ENCODE data around the gene WIPF2. TPM values are rescaled to one million over a fixed set of nuclear protein-coding genes. Genes with fewer than 3 reads are reported as not detected.
"Not testable (repeated sequence)": the region's sequence is repeated elsewhere in the genome, so short reads cannot be mapped to it uniquely, and the experiment has no call there.

Gene WIPF2
- total and polyA plus RNA-seq, 2 donors: 10.4 to 12.0 TPM

DNA sequence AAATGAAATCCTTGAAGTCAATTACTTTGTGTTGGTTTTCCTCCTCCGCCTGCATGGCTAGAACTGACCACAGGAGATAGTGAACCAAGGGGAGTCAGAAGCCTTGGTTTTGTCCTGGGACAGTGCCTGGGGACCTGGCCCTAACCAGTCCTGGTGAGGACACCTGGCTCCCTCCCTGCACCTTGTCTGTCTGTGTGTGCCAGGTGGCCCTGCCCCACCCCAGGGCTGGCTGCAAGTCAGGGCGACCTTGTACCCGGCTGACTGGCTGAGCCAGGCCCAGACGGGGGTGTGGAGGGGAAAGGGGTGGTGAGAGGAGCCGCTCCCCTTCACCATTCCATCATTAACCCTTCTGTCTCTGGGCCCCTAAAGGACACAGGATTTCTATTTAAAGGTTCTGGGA lies 38.4 kb upstream of the WIPF2 start:
- 57% methylated on average over 5 of the region's 5 CpGs for WGBS
- Histone ChIP-seq H3K4me3 (ENCODE audit: low read depth, low read length) (no peak overlapping the region), H3K27ac (ENCODE audit: low read depth) (peak overlapping the region; percentile 55), H3K4me1 (ENCODE audit: insufficient read depth) (no peaks in the 10 kb centered on the region), H3K36me3 (ENCODE audit: insufficient read depth) (no peaks in the 10 kb centered on the region)
- no peak for DNase-seq (ENCODE audit: extremely low spot score)

DNA sequence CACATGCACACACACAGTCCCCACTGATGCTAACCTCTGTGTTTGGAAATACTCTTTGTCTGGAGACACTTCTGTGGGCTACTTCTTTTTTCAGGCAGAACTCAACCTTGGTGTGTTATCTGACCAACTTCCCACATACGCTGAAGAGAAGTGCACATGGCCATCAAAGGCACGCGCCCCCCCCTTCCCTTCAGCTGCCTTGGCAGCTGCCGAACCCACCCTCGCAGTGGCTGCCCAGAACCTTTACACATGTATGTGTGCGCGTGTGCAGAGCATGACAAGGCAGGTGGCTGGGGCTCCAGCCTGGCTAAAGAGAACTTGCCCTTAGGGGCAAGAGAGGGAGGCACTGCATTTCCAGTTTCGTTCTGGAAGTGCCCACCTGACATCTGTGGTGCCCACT lies 37.9 kb upstream of the WIPF2 start:
- no peaks in the 10 kb centered on the region for H3K36me3 ChIP-seq (ENCODE audit: insufficient read depth)
- no peaks in the 10 kb centered on the region for H3K4me1 ChIP-seq (ENCODE audit: insufficient read depth)
- 80% methylated on average over 8 of the region's 8 CpGs for WGBS
- no peak for DNase-seq (ENCODE audit: extremely low spot score)
- no peak overlapping the region for H3K4me3 ChIP-seq (ENCODE audit: low read depth, low read length)
- no peak overlapping the region for H3K27ac ChIP-seq (ENCODE audit: low read depth)

- WGBS: 80% methylated on average over 6 of the region's 6 CpGs
- Histone ChIP-seq H3K36me3 (ENCODE audit: insufficient read depth) (no peaks in the 10 kb centered on the region), H3K27ac (ENCODE audit: low read depth) (no peak overlapping the region), H3K4me1 (ENCODE audit: insufficient read depth) (no peaks in the 10 kb centered on the region), H3K4me3 (ENCODE audit: low read depth, low read length) (no peak overlapping the region)
- no peak for DNase-seq (ENCODE audit: extremely low spot score)
These were observed 36.5 kb upstream of the WIPF2 start for GRCh38 chr17:40182606-40183005.

- Histone ChIP-seq H3K4me3 (ENCODE audit: low read depth, low read length) (no peak overlapping the region), H3K4me1 (ENCODE audit: insufficient read depth) (no peaks in the 10 kb centered on the region), H3K36me3 (ENCODE audit: insufficient read depth) (no peaks in the 10 kb centered on the region), H3K27ac (ENCODE audit: low read depth) (no peak overlapping the region)
- WGBS: 89% methylated on average over 3 of the region's 3 CpGs
- DNase-seq (ENCODE audit: extremely low spot score): no peak
These were observed 31.9 kb upstream of the WIPF2 start for GRCh38 chr17:40187238-40187637.

- H3K27ac ChIP-seq (ENCODE audit: low read depth): no peak overlapping the region
- H3K36me3 ChIP-seq (ENCODE audit: insufficient read depth): no peaks in the 10 kb centered on the region
- WGBS: 94% methylated on average over 6 of the region's 6 CpGs
- H3K4me3 ChIP-seq (ENCODE audit: low read depth, low read length): no peak overlapping the region
- DNase-seq (ENCODE audit: extremely low spot score): no peak
- no peaks in the 10 kb centered on the region for H3K4me1 ChIP-seq (ENCODE audit: insufficient read depth)
These were observed 30.4 kb upstream of the WIPF2 start for GRCh38 chr17:40188694-40189093.

DNA sequence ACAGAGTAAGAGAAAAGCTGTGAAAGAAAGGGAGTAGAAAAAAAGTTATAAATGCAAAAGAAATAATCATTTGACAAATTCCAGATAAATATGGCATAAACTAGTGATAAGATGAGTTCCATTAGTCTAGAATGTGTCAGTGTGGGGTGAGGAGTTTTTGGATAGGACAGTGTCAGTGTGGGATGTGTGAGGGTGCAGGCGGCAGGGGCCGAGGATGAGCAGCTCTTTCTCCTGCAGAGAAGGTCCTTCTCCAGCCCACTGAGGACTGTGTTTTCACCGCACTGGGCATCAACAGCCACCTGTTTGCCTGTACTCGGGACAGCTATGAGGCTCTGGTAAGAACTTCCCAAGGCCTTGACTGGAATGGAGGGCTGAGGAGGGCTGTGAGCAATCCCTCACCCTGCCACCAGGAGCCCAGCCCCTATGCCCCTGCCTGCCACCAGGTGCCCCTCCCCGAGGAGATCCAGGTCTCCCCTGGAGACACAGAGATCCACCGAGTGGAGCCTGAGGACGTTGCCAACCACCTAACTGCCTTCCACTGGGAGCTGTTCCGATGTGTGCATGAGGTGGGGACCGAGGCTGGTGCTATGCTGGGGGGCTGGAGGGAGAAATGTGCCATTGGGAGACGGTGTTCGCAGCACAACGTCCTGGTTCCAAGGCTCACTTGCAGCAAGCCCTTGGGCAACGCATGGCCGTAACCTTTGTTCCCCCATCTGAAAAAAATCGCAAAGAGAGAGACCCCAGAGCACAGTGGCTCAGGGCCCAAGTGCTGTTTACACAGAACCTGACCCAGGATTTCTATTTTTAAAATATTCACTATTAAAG lies 28.7 kb upstream of the WIPF2 start:
- H3K36me3 ChIP-seq (ENCODE audit: insufficient read depth): no peaks in the 10 kb centered on the region
- no peak overlapping the region for H3K27ac ChIP-seq (ENCODE audit: low read depth)
- no peak overlapping the region for H3K4me3 ChIP-seq (ENCODE audit: low read depth, low read length)
- no peaks in the 10 kb centered on the region for H3K4me1 ChIP-seq (ENCODE audit: insufficient read depth)
- no peak for DNase-seq (ENCODE audit: extremely low spot score)
- WGBS: 72% methylated on average over 15 of the region's 15 CpGs

- H3K27ac ChIP-seq (ENCODE audit: low read depth): no peak overlapping the region
- H3K4me1 ChIP-seq (ENCODE audit: insufficient read depth): no peaks in the 10 kb centered on the region
- DNase-seq (ENCODE audit: extremely low spot score): no peak
- H3K36me3 ChIP-seq (ENCODE audit: insufficient read depth): no peaks in the 10 kb centered on the region
- 5% methylated on average over 60 of the region's 60 CpGs for WGBS
- peak overlapping the region; percentile 50 for H3K4me3 ChIP-seq (ENCODE audit: low read depth, low read length)
These were observed 27.6 kb upstream of the WIPF2 start for GRCh38 chr17:40191237-40192208.

- Histone ChIP-seq H3K36me3 (ENCODE audit: insufficient read depth) (no peaks in the 10 kb centered on the region), H3K27ac (ENCODE audit: low read depth) (no peak overlapping the region), H3K4me1 (ENCODE audit: insufficient read depth) (no peaks in the 10 kb centered on the region), H3K4me3 (ENCODE audit: low read depth, low read length) (no peak overlapping the region)
- 97% methylated on average over 2 of the region's 2 CpGs for WGBS
- no peak for DNase-seq (ENCODE audit: extremely low spot score)
These were observed 26.1 kb upstream of the WIPF2 start for GRCh38 chr17:40192961-40193360.

- H3K4me1 ChIP-seq (ENCODE audit: insufficient read depth): no peaks in the 10 kb centered on the region
- no peak overlapping the region for H3K4me3 ChIP-seq (ENCODE audit: low read depth, low read length)
- 70% methylated on average over 2 of the region's 2 CpGs for WGBS
- DNase-seq (ENCODE audit: extremely low spot score): no peak
- no peaks in the 10 kb centered on the region for H3K36me3 ChIP-seq (ENCODE audit: insufficient read depth)
- H3K27ac ChIP-seq (ENCODE audit: low read depth): no peak overlapping the region
These were observed 24.3 kb upstream of the WIPF2 start for GRCh38 chr17:40194821-40195220.

- H3K4me1 ChIP-seq (ENCODE audit: insufficient read depth): no peaks in the 10 kb centered on the region
- WGBS: 74% methylated on average over 1 of the region's 1 CpG
- H3K36me3 ChIP-seq (ENCODE audit: insufficient read depth): no peaks in the 10 kb centered on the region
- DNase-seq (ENCODE audit: extremely low spot score): no peak
- no peak overlapping the region for H3K4me3 ChIP-seq (ENCODE audit: low read depth, low read length)
- no peak overlapping the region for H3K27ac ChIP-seq (ENCODE audit: low read depth)
These were observed 21.6 kb upstream of the WIPF2 start for GRCh38 chr17:40197550-40197949.

DNA sequence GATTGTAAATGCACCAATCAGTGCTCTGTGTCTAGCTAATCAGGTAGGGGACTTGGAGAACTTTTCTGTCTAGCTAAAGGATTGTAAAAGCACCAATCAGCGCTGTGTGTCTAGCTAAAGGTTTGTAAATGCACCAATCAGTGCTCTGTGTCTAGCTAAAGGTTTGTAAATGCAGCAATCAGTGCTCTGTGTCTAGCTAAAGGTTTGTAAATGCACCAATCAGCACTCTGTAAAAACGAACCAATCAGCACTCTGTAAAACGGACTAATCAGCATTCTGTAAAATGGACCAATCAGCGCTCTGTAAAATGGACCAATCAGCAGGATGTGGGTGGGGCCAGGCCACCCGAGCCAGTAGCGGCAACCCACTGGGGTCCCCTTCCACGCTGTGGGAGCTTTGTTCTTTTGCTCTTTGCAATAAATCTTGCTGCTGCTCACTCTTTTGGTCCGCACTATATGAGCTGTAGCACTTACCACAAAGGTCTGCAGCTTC lies 21.1 kb upstream of the WIPF2 start:
- not testable (repeated sequence) for H3K27ac ChIP-seq (ENCODE audit: low read depth); DNase-seq (ENCODE audit: extremely low spot score); H3K36me3 ChIP-seq (ENCODE audit: insufficient read depth); H3K4me1 ChIP-seq (ENCODE audit: insufficient read depth); H3K4me3 ChIP-seq (ENCODE audit: low read depth, low read length)
- WGBS: 73% methylated on average over 8 of the region's 8 CpGs

DNA sequence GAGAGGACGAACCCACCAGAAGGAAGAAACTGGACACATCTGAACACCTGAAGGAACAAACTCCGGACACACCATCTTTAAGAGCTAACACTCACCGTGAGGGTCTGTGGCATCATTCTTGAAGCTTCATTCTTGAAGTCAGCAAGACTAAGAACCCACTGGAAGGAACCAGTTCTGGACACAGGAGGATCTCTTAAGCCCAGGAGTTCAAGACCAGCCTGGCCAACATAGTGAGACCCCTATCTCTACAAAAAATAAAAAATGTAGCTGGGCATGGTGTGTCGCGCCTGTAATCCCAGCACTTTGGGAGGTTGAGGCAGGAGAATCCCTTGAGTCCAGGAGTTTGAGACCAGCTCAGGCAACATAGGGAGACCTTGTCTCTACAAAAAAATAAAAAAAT lies 20.5 kb upstream of the WIPF2 start:
- no peaks in the 10 kb centered on the region for H3K4me1 ChIP-seq (ENCODE audit: insufficient read depth)
- H3K4me3 ChIP-seq (ENCODE audit: low read depth, low read length): no peak overlapping the region
- H3K27ac ChIP-seq (ENCODE audit: low read depth): no peak overlapping the region
- WGBS: 89% methylated on average over 5 of the region's 5 CpGs
- no peak for DNase-seq (ENCODE audit: extremely low spot score)
- no peaks in the 10 kb centered on the region for H3K36me3 ChIP-seq (ENCODE audit: insufficient read depth)

DNA sequence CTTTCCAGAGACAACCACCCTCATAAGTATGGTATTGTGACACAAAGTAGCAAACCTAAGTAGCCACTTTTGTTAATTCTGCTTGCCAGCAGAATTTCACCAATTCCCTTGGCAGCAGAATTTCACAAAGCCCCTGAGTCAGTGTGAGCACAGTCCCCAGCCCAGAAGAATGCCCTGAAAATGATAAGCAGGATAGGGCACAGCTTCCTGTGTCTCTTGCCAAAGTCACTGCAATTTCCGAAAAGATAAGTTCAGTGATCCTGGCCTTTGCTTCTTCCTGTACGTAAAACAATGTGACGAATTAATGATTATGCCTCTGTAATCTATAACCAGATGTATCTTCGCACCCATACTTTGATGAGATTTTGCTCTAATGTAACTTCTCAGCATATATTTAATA lies 16.0 kb upstream of the WIPF2 start:
- H3K36me3 ChIP-seq (ENCODE audit: insufficient read depth): no peaks in the 10 kb centered on the region
- no peak overlapping the region for H3K27ac ChIP-seq (ENCODE audit: low read depth)
- H3K4me1 ChIP-seq (ENCODE audit: insufficient read depth): no peaks in the 10 kb centered on the region
- H3K4me3 ChIP-seq (ENCODE audit: low read depth, low read length): no peak overlapping the region
- WGBS: 60% methylated on average over 4 of the region's 4 CpGs
- DNase-seq (ENCODE audit: extremely low spot score): no peak

DNA sequence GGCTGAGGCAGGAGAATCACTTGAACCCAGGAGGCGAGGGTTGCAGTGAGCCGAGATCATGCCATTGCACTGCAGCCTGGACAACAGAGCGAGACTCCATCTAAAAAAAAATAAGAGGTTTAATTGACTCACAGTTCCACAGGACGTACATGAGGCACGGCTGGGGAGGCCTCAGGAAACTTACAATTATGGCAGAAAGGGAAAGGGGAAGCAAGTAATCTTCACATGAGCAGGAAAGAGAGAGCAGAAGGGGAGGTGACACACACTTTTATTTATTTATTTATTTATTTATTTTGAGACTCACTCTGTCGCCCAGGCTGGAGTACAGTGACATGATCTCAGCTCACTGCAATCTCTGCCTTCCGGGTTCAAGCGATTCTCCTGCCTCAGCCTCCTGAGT lies 12.9 kb upstream of the WIPF2 start:
- not testable (repeated sequence) for H3K4me3 ChIP-seq (ENCODE audit: low read depth, low read length); H3K4me1 ChIP-seq (ENCODE audit: insufficient read depth)
- WGBS: 90% methylated on average over 8 of the region's 8 CpGs

More for the DNA sequence above, 12.9 kb upstream of the WIPF2 start:
- not testable (repeated sequence) for DNase-seq (ENCODE audit: extremely low spot score); H3K36me3 ChIP-seq (ENCODE audit: insufficient read depth); H3K27ac ChIP-seq (ENCODE audit: low read depth)

All from urinary bladder (tissue), 4 donors.